Neural progenitor cell (in vitro differentiated cells): Measurements from ENCODE around the gene TMEM233. TPM values are rescaled to one million over a fixed set of nuclear protein-coding genes. Genes with fewer than 3 reads are reported as not detected.

Experiments used
- DNase-seq: peaks from one replicate; pipeline ENCODE4 v3.0.0-alpha.2; 2016; ENCODE audit warnings: low spot score
- H2AFZ ChIP-seq: fragments of 200-600 bp; sonication (generic); replicated peaks from 2 replicates; pipeline ENCODE4 v1.6.1; 2016; ENCODE audit warnings: antibody characterized with exemption
- H3F3A ChIP-seq: fragments of 200-600 bp; sonication (generic); 2 replicates; pipeline ENCODE4 v1.6.1; 2016; ENCODE audit warnings: antibody characterized with exemption, low read depth
- H3K27ac ChIP-seq: fragments of 200-600 bp; sonication (generic); 2 replicates; pipeline ENCODE4 v1.5.1; 2016; ENCODE audit warnings: mild to moderate bottlenecking
- H3K27me3 ChIP-seq: fragments of 200-600 bp; sonication (generic); 2 replicates; pipeline ENCODE4 v1.6.1; 2016; ENCODE audit warnings: mild to moderate bottlenecking, moderate library complexity
- H3K36me3 ChIP-seq: fragments of 200-600 bp; sonication (generic); 2 replicates; pipeline ENCODE4 v1.5.1; 2016
- H3K4me1 ChIP-seq: fragments of 200-600 bp; sonication (generic); 2 replicates; pipeline ENCODE4 v1.6.1; 2016; ENCODE audit warnings: mixed run types
- H3K4me2 ChIP-seq: fragments of 200-600 bp; sonication (generic); 2 replicates; pipeline ENCODE4 v1.6.1; 2016
- H3K4me3 ChIP-seq: fragments of 200-600 bp; sonication (generic); 2 replicates; pipeline ENCODE4 v1.5.1; 2016
- H3K79me2 ChIP-seq: fragments of 200-600 bp; sonication (generic); 2 replicates; pipeline ENCODE4 v1.6.1; 2016; ENCODE audit warnings: low read depth
- H3K9ac ChIP-seq: fragments of 200-600 bp; sonication (generic); 2 replicates; pipeline ENCODE4 v1.6.1; 2016
- H3K9me3 ChIP-seq: fragments of 200-600 bp; sonication (generic); 2 replicates; pipeline ENCODE4 v1.5.1; 2016; ENCODE audit warnings: low read depth
- H4K20me1 ChIP-seq: fragments of 200-600 bp; sonication (generic); 2 replicates; pipeline ENCODE4 v1.6.1; 2016; ENCODE audit warnings: low read depth
- H3K27ac Mint-ChIP-seq: 3 replicates; pipeline ENCODE4 v1.8.0; 2021; ENCODE audit warnings: mixed read lengths
- H3K27me3 Mint-ChIP-seq: 2 replicates; pipeline ENCODE4 v1.8.0; 2022; ENCODE audit warnings: low read depth, mild to moderate bottlenecking, inconsistent platforms, moderate library complexity, mixed read lengths; ENCODE audit not compliant: insufficient read depth
- H3K36me3 Mint-ChIP-seq: 3 replicates; pipeline ENCODE4 v1.8.0; 2021; ENCODE audit warnings: mixed read lengths
- H3K4me1 Mint-ChIP-seq: 3 replicates; pipeline ENCODE4 v1.8.0; 2021; ENCODE audit warnings: mixed read lengths
- H3K4me3 Mint-ChIP-seq: 3 replicates; pipeline ENCODE4 v1.8.0; 2021; ENCODE audit warnings: mild to moderate bottlenecking, moderate library complexity, mixed read lengths
- H3K9me3 Mint-ChIP-seq: 3 replicates; pipeline ENCODE4 v1.8.0; 2020; ENCODE audit warnings: mixed read lengths
- EZH2 ChIP-seq: fragments of 200-600 bp; sonication (generic); IDR thresholded peaks from 2 replicates; pipeline ENCODE4 v1.6.1; 2017; ENCODE audit warnings: antibody characterized with exemption, mild to moderate bottlenecking, moderate library complexity
- EZH2phosphoT487 ChIP-seq: fragments of 200-600 bp; sonication (generic); IDR thresholded peaks from 2 replicates; pipeline ENCODE4 v1.6.1; 2017; ENCODE audit warnings: antibody characterized with exemption
- total RNA-seq: library from RNA; depleted of rRNA; stranded (reverse); fragments of >200 nt; gene quantifications from 2 replicates; pipeline ENCODE4 v1.2.3, GENCODE V29; 2015; ENCODE audit warnings: low replicate concordance
- TF ChIP-seq, protein P1 (sequence below): fragments of 200-600 bp; sonication (generic); IDR thresholded peaks from 2 replicates; pipeline ENCODE4 v1.5.1; 2017; ENCODE audit warnings: antibody characterized with exemption, mild to moderate bottlenecking

Gene TMEM233
- total RNA-seq, 1 donor from 2014 or later: not detected

DNA sequence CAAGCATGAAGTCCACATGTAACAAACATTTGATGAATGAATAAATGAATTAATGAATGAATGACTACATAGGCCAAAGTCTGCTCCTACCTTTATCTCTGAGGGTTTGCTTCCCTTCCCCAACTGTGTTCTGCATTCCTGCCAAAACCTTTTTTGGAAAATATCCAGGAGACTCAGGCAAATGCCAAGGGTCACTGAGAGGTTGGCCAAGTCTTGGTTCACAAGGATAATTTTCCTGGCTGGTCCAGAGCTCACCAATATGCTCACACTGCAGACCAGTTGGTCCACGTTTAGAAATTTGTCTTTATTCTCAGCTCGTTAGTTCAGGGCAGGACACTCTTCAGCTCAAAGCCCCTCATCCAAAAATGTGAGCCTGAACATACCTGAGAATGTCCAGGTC, 10.2 kb downstream of the TMEM233 start:
- Mint-ChIP-seq H3K27ac (no peak overlapping the region), H3K9me3 (peaks cover under 1% of the 10 kb centered on the region), H3K36me3 (no peaks in the 10 kb centered on the region), H3K27me3 (peaks cover 6% of the 10 kb centered on the region), H3K4me3 (no peak overlapping the region), H3K4me1 (no peaks in the 10 kb centered on the region)
- H3K4me3 ChIP-seq: no peak overlapping the region
- H3K9me3 ChIP-seq: no peaks in the 10 kb centered on the region
- no peaks in the 10 kb centered on the region for H3K79me2 ChIP-seq
- H3K27ac ChIP-seq: no peak overlapping the region
- TF ChIP-seq EZH2phosphoT487: no peak
- TF ChIP-seq EZH2: no peak
- TF ChIP-seq, protein P1, sequence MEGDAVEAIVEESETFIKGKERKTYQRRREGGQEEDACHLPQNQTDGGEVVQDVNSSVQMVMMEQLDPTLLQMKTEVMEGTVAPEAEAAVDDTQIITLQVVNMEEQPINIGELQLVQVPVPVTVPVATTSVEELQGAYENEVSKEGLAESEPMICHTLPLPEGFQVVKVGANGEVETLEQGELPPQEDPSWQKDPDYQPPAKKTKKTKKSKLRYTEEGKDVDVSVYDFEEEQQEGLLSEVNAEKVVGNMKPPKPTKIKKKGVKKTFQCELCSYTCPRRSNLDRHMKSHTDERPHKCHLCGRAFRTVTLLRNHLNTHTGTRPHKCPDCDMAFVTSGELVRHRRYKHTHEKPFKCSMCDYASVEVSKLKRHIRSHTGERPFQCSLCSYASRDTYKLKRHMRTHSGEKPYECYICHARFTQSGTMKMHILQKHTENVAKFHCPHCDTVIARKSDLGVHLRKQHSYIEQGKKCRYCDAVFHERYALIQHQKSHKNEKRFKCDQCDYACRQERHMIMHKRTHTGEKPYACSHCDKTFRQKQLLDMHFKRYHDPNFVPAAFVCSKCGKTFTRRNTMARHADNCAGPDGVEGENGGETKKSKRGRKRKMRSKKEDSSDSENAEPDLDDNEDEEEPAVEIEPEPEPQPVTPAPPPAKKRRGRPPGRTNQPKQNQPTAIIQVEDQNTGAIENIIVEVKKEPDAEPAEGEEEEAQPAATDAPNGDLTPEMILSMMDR: no peak
- H3F3A ChIP-seq: no peaks in the 10 kb centered on the region
- H3K4me2 ChIP-seq: no peak overlapping the region
- no peak overlapping the region for H3K9ac ChIP-seq
- H3K4me1 ChIP-seq: no peaks in the 10 kb centered on the region
- H4K20me1 ChIP-seq: no peaks in the 10 kb centered on the region
- no peak for DNase-seq
- peaks cover 54% of the 10 kb centered on the region for H3K27me3 ChIP-seq
- no peaks in the 10 kb centered on the region for H3K36me3 ChIP-seq
- H2AFZ ChIP-seq: no peak overlapping the region

DNA sequence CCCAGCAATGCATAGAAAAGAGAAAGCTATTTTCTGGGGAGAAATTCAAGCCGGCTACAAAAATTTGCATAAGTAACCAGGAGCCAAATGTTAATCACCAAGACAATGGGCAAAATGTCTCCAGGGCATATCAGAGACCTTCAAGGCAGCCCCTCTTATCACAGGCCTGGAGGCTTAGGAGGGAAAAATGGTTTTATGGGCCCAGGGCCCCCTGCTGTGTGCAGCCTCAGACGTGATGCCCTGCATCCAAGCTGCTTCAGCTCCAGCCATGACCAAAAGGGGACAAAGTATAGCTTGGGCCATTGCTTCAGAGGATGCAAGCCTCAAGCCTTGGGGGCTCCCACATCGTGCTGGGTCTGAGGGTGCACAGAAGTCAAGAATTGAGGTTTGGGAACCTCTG, 15.8 kb downstream of the TMEM233 start:
- Histone ChIP-seq H3F3A (no peaks in the 10 kb centered on the region), H3K4me1 (no peaks in the 10 kb centered on the region), H2AFZ (no peak overlapping the region), H3K4me2 (no peak overlapping the region), H3K4me3 (no peak overlapping the region), H3K27me3 (peaks cover 30% of the 10 kb centered on the region), H3K36me3 (no peaks in the 10 kb centered on the region), H3K9ac (no peak overlapping the region), H4K20me1 (no peaks in the 10 kb centered on the region), H3K27ac (no peak overlapping the region), H3K9me3 (no peaks in the 10 kb centered on the region), H3K79me2 (no peaks in the 10 kb centered on the region)
- no peak for TF ChIP-seq EZH2
- no peak for TF ChIP-seq EZH2phosphoT487
- TF ChIP-seq, protein P1: no peak
- H3K27me3 Mint-ChIP-seq: peaks cover 6% of the 10 kb centered on the region
- H3K27ac Mint-ChIP-seq: no peak overlapping the region
- H3K36me3 Mint-ChIP-seq: no peaks in the 10 kb centered on the region
- no peak overlapping the region for H3K4me3 Mint-ChIP-seq
- no peaks in the 10 kb centered on the region for H3K4me1 Mint-ChIP-seq
- no peak for DNase-seq
- H3K9me3 Mint-ChIP-seq: peaks cover 14% of the 10 kb centered on the region

DNA sequence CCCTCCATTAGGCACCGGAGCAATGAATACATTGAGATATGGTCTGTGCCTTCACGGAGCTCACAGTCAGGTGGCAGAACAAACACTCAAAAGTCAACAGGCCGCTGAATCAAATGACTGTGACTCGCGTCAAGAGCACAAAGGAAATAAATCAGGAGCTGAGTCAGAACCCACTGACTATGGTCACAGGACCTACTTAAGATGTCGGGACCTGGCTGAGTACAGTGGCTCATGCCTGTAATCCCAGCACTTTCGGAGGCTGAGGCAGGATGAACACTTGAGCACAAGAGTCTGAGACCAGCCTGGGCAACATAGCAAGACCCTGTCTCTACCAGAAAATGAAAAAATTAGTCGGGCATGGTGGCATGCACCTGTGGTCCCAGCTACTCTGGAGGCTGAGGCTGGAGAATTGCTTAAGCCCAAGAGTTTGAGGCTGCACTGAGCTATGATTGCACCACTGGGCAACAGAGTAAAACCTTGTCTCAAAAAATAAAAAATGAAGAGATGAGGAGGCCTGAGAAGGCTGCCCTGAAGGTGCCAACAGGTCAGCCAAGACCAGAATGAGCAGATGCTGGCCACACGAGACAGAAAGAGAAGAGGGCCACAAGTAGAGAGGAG, 19.9 kb downstream of the TMEM233 start:
- no peaks in the 10 kb centered on the region for H4K20me1 ChIP-seq
- H3K9me3 Mint-ChIP-seq: peaks cover 14% of the 10 kb centered on the region
- H3K79me2 ChIP-seq: no peaks in the 10 kb centered on the region
- no peak overlapping the region for H3K4me3 Mint-ChIP-seq
- no peaks in the 10 kb centered on the region for H3F3A ChIP-seq
- TF ChIP-seq EZH2phosphoT487 (no peak), EZH2 (no peak)
- TF ChIP-seq, protein P1: no peak
- H3K9me3 ChIP-seq: no peaks in the 10 kb centered on the region
- H3K4me3 ChIP-seq: no peak overlapping the region
- H3K4me1 ChIP-seq: no peaks in the 10 kb centered on the region
- no peaks in the 10 kb centered on the region for H3K36me3 ChIP-seq
- no peak overlapping the region for H3K27ac Mint-ChIP-seq
- no peak overlapping the region for H3K4me2 ChIP-seq
- peaks cover 5% of the 10 kb centered on the region for H3K27me3 ChIP-seq
- H3K27ac ChIP-seq: no peak overlapping the region
- no peaks in the 10 kb centered on the region for H3K36me3 Mint-ChIP-seq
- no peaks in the 10 kb centered on the region for H3K4me1 Mint-ChIP-seq
- peaks cover 6% of the 10 kb centered on the region for H3K27me3 Mint-ChIP-seq
- no peak overlapping the region for H3K9ac ChIP-seq
- DNase-seq: no peak
- no peak overlapping the region for H2AFZ ChIP-seq
